ENCODE data around the gene ACVR1B. TPM values are rescaled to one million over a fixed set of nuclear protein-coding genes. Genes with fewer than 3 reads are reported as not detected.

The ACVR1B gene
- total and polyA plus RNA-seq, 9 of the 15 experiments (the other 6 are each of a cell fraction or from before 2014, with no cell fraction given), result 0.97 to 15.1 (median 6.8) TPM

GRCh38 chr12:52029685-52030084 is 78.2 kb downstream of the ACVR1B start:
- Histone ChIP-seq H2AFZ (ENCODE audit: low read depth, low read length) (no peak overlapping the region), H3K79me2 (ENCODE audit: control insufficient read depth, insufficient read depth, low read length) (no peaks in the 10 kb centered on the region), H4K20me1 (replicated peaks; ENCODE audit: control insufficient read depth, insufficient read depth, low read length) (no peaks in the 10 kb centered on the region), H3K4me2 (ENCODE audit: insufficient read depth, low read length) (no peak overlapping the region), H3K9me3 (replicated peaks; ENCODE audit: control insufficient read depth, insufficient read depth, low read depth, low read length) (no peaks in the 10 kb centered on the region), H3K9me1 (ENCODE audit: control insufficient read depth, insufficient read depth, low read length) (no peaks in the 10 kb centered on the region), H3K27me3 (ENCODE audit: control insufficient read depth in 2 of 2, insufficient read depth in 2 of 2, low read length in 2 of 2) (peaks cover 0 to 23% of the 10 kb centered on the region in 2 experiments; a peak in 3 of 5 replicates), H3K4me3 (no peak overlapping the region), H3K4me1 (replicated peaks in 1 of 2; ENCODE audit: control insufficient read depth in 2 of 2, insufficient read depth in 2 of 2, low read length in 2 of 2) (peaks cover 14 to 18% of the 10 kb centered on the region in 2 experiments; a peak in 3 of 5 replicates), H3K9ac (ENCODE audit: insufficient read depth in 1 of 2, low read depth in 2 of 2, low read length in 2 of 2) (0 out of 4 replicates have a peak overlapping the region, but pooled peaks of 1 of the 2 experiments have one; percentile 14), H3K27ac (ENCODE audit: extremely low read depth, low read depth, low read length) (no peak overlapping the region), H3K36me3 (ENCODE audit: control insufficient read depth, insufficient read depth, low read length) (no peaks in the 10 kb centered on the region)
- no peak for FAIRE-seq
- WGBS (ENCODE audit: insufficient coverage, low coverage, missing lambda C conversion rate), result 3% methylated on average over 4 of the region's 4 CpGs
- ATAC-seq, result peak; percentile 18
- CTCF ChIA-PET (ENCODE audit: low intra/inter-chr PET ratio), result no interaction called here
- in situ Hi-C loops (cut with MboI) (loop anchor here (5.0 kb wide), 2 partner anchors 53 to 93 kb away; no protein-coding TSS in a partner anchor), intact Hi-C loops (cut with micrococcal nuclease) (no loop called here)
- POLR2A ChIA-PET, result interaction anchor here (0.6 to 1.4 kb wide), 2 partner anchors 11 to 158 kb away, joined by 3 to 5 read pairs; no protein-coding TSS in a partner anchor
- TF ChIP-seq IFI16 (CRISPR knock-in tag; IDR thresholded peaks at IDR 0.05) (no peak), MXI1 (IDR thresholded peaks at IDR 0.05; ENCODE audit: low read depth, low read length) (peak; percentile 23; the same call in 1 of the 2 replicates), RFX1 (IDR thresholded peaks at IDR 0.05) (peak; percentile 82)
- BruUV-seq (replicated peaks), result no TSS peak
- peak in 2 of 4 experiments; percentile 55 for DNase-seq (ENCODE audit: extremely low read depth in 1 of 4, low spot score in 3 of 4)

GRCh38 chr12:52032446-52032803 is 80.9 kb downstream of the ACVR1B start:
- no peaks in the 10 kb centered on the region for H3K9me1 ChIP-seq (ENCODE audit: control insufficient read depth, insufficient read depth, low read length)
- POLR2A ChIA-PET, result interaction anchor here (0.5 to 1.4 kb wide), 13 partner anchors 11 to 102 kb away, joined by 3 to 7 read pairs (median 3); partner anchors contain the start of gene ATG101
- in situ Hi-C loops (cut with MboI) (no loop called here), intact Hi-C loops (cut with micrococcal nuclease) (no loop called here)
- H3K9ac ChIP-seq (ENCODE audit: insufficient read depth in 1 of 2, low read depth in 2 of 2, low read length in 2 of 2), result peak overlapping the region in 1 of 2 experiments; percentile 16; a peak in 1 of 4 replicates
- FAIRE-seq (no peak), ATAC-seq (no peak), DNase-seq (ENCODE audit: extremely low read depth in 1 of 4, low spot score in 3 of 4) (no peak)
- no peak overlapping the region for H3K27ac ChIP-seq (ENCODE audit: extremely low read depth, low read depth, low read length)
- H3K36me3 ChIP-seq (ENCODE audit: control insufficient read depth, insufficient read depth, low read length), result no peaks in the 10 kb centered on the region
- peak overlapping the region; percentile 84 for H3K4me2 ChIP-seq (ENCODE audit: insufficient read depth, low read length)
- H4K20me1 ChIP-seq (replicated peaks; ENCODE audit: control insufficient read depth, insufficient read depth, low read length), result no peaks in the 10 kb centered on the region
- H3K79me2 ChIP-seq (ENCODE audit: control insufficient read depth, insufficient read depth, low read length), result no peaks in the 10 kb centered on the region
- no peak for TF ChIP-seq ZNF184 (CRISPR knock-in tag; IDR thresholded peaks at IDR 0.05)
- TF ChIP-seq NFIC (IDR thresholded peaks at IDR 0.05), result peak; percentile 24; the same call in 1 of the 2 replicates
- WGBS (ENCODE audit: insufficient coverage, low coverage, missing lambda C conversion rate), result 12% methylated on average over 5 of the region's 5 CpGs
- H3K4me3 ChIP-seq, result 0 out of 2 replicates have a peak overlapping the region, but pooled peaks have one; percentile 36
- no peaks in the 10 kb centered on the region for H3K9me3 ChIP-seq (replicated peaks; ENCODE audit: control insufficient read depth, insufficient read depth, low read depth, low read length)
- CTCF ChIA-PET (ENCODE audit: low intra/inter-chr PET ratio), result interaction anchor here (0.6 kb wide), 1 partner anchor 117 kb away, joined by 3 read pairs; no protein-coding TSS in a partner anchor
- peak overlapping the region; percentile 79 for H2AFZ ChIP-seq (ENCODE audit: low read depth, low read length)
- H3K27me3 ChIP-seq (ENCODE audit: control insufficient read depth in 2 of 2, insufficient read depth in 2 of 2, low read length in 2 of 2), result peaks cover 0 to 13% of the 10 kb centered on the region in 2 experiments; a peak in 3 of 5 replicates
- no TSS peak for BruUV-seq (replicated peaks)
- peaks cover 19 to 20% of the 10 kb centered on the region in 2 experiments; a peak in 4 of 5 replicates for H3K4me1 ChIP-seq (replicated peaks in 1 of 2; ENCODE audit: control insufficient read depth in 2 of 2, insufficient read depth in 2 of 2, low read length in 2 of 2)
